H1 (cell line): ENCODE measurements around the gene MYRF. TPM values are rescaled to one million over a fixed set of nuclear protein-coding genes. Genes with fewer than 3 reads are reported as not detected.
A peak's percentile ranks its signal among the peaks of the same experiment; 100 is the strongest.

Experiments used
- CTCF ChIA-PET: fragments of 300-600 bp; sonication (Branson Sonifier 250); formaldehyde crosslinking; loops from one replicate; lab custom pipeline; 2021; ENCODE audit not compliant: partially characterized antibody; lab: Charles Lee
- POLR2A ChIA-PET: fragments of 300-600 bp; sonication (Branson Sonifier 250); formaldehyde crosslinking; loops from one replicate; lab custom pipeline; 2021; ENCODE audit warnings: inconsistent platforms; ENCODE audit not compliant: partially characterized antibody; lab: Charles Lee
- DNase-seq, 2 experiments: peaks; one replicate each; pipeline versions ENCODE4 v3.0.0 to v3.0.0-alpha.2; 2010 to 2022; ENCODE audit warnings: low spot score in 2 of 2, low read depth in 1 of 2, mixed read lengths in 1 of 2
- FAIRE-seq: peaks from 2 replicates; lab custom pipeline; 2011; peaks lifted over from hg19 to GRCh38; lab: Jason Lieb, UNC
- H2AFZ ChIP-seq: 2 replicates; pipeline ENCODE4 v1.8.1; 2012; ENCODE audit warnings: low read length, inconsistent platforms
- H2AK5ac ChIP-seq: 2 replicates; pipeline ENCODE4 v1.6.1; 2013; ENCODE audit warnings: low read depth, low read length
- H2BK120ac ChIP-seq: replicated peaks from 2 replicates; pipeline ENCODE3; 2013; ENCODE audit warnings: low read depth, low read length, inconsistent platforms
- H2BK12ac ChIP-seq: 2 replicates; pipeline ENCODE4 v1.6.1; 2013; ENCODE audit warnings: low read depth, low read length
- H2BK15ac ChIP-seq: 2 replicates; pipeline ENCODE4 v1.6.1; 2013; ENCODE audit warnings: low read length
- H2BK20ac ChIP-seq: 2 replicates; pipeline ENCODE4 v1.6.1; 2013; ENCODE audit warnings: low read length
- H2BK5ac ChIP-seq: 2 replicates; pipeline ENCODE4 v1.6.1; 2013; ENCODE audit warnings: low read depth, low read length
- H3K14ac ChIP-seq: 2 replicates; pipeline ENCODE4 v1.6.1; 2013; ENCODE audit warnings: inconsistent platforms; ENCODE audit not compliant: insufficient read length
- H3K18ac ChIP-seq: 2 replicates; pipeline ENCODE4 v1.6.1; 2013; ENCODE audit warnings: low read length; ENCODE audit errors: extremely low read depth
- H3K23ac ChIP-seq: 2 replicates; pipeline ENCODE4 v1.6.1; 2013; ENCODE audit warnings: inconsistent platforms; ENCODE audit not compliant: insufficient read length
- H3K23me2 ChIP-seq: 2 replicates; pipeline ENCODE4 v1.6.1; 2013; ENCODE audit warnings: low read depth, low read length
- H3K27ac ChIP-seq: 2 replicates; pipeline ENCODE4 v1.6.1; 2011; ENCODE audit warnings: low read depth, low read length, inconsistent platforms
- H3K27me3 ChIP-seq, 4 experiments: replicated peaks in 1 of 4; 1 replicate in 1 of 4; 2 replicates in 3 of 4; pipeline versions ENCODE4 v1.6.1 to v1.8.1; 2011 to 2013; ENCODE audit warnings: low read length in 3 of 4, mild to moderate bottlenecking in 3 of 4, inconsistent platforms in 2 of 4, mixed read lengths in 2 of 4, moderate library complexity in 1 of 4; ENCODE audit not compliant: control insufficient read depth in 3 of 4, insufficient read depth in 3 of 4; ENCODE audit errors: extremely low read depth in 1 of 4
- H3K36me3 ChIP-seq, 4 experiments: 2 replicates each; pipeline versions ENCODE4 v1.6.1 to v1.8.1; 2011 to 2013; ENCODE audit warnings: mild to moderate bottlenecking in 4 of 4, low read length in 3 of 4, moderate library complexity in 2 of 4, control low read depth in 1 of 4, inconsistent platforms in 1 of 4; ENCODE audit not compliant: insufficient read depth in 4 of 4, control insufficient read depth in 2 of 4
- H3K4ac ChIP-seq: replicated peaks from 2 replicates; pipeline ENCODE3; 2013; ENCODE audit warnings: low read length, low read depth, mixed read lengths, inconsistent platforms; ENCODE audit not compliant: insufficient read length
- H3K4me1 ChIP-seq, 4 experiments: replicated peaks in 1 of 4; 1 replicate in 1 of 4; 2 replicates in 3 of 4; pipeline versions ENCODE4 v1.6.1 to v1.8.1; 2011 to 2013; ENCODE audit warnings: low read length in 3 of 4, inconsistent platforms in 2 of 4, mixed read lengths in 1 of 4; ENCODE audit not compliant: insufficient read depth in 4 of 4, control insufficient read depth in 3 of 4
- H3K4me2 ChIP-seq, 2 experiments: 2 replicates each; pipeline versions ENCODE4 v1.6.1 to v1.8.1; 2011 to 2013; ENCODE audit warnings: low read depth in 2 of 2, low read length in 2 of 2, control low read depth in 1 of 2, inconsistent platforms in 1 of 2, mild to moderate bottlenecking in 1 of 2; ENCODE audit not compliant: insufficient read depth in 1 of 2
- H3K4me3 ChIP-seq, 4 experiments: fragments of 200-600, 300-600 bp in 1 of 4; sonication (generic), shearing (Covaris generic), sonication (Bioruptor Twin) in 1 of 4; 2 replicates each; pipeline versions ENCODE4 v1.5.1 to v1.8.1; 2011 to 2016; ENCODE audit warnings: low read length in 4 of 4, low read depth in 3 of 4, control low read depth in 2 of 4, inconsistent platforms in 2 of 4, mild to moderate bottlenecking in 2 of 4, mixed read lengths in 1 of 4, moderate library complexity in 1 of 4; ENCODE audit not compliant: insufficient read depth in 2 of 4; ENCODE audit errors: extremely low read depth in 1 of 4
- H3K56ac ChIP-seq: replicated peaks from 2 replicates; pipeline ENCODE3; 2013; ENCODE audit warnings: low read depth, mild to moderate bottlenecking, mixed read lengths, low read length, inconsistent platforms; ENCODE audit not compliant: insufficient read length
- H3K79me1 ChIP-seq: 2 replicates; pipeline ENCODE4 v1.6.1; 2013; ENCODE audit warnings: low read depth, low read length, control low read depth
- H3K79me2 ChIP-seq, 2 experiments: 2 replicates each; pipeline versions ENCODE4 v1.6.1 to v1.8.1; 2012 to 2013; ENCODE audit warnings: low read length in 2 of 2, mild to moderate bottlenecking in 2 of 2, inconsistent platforms in 1 of 2; ENCODE audit not compliant: insufficient read depth in 2 of 2, control insufficient read depth in 1 of 2
- H3K9ac ChIP-seq, 4 experiments: replicated peaks in 1 of 4; 1 replicate in 1 of 4; 2 replicates in 3 of 4; pipeline versions ENCODE4 v1.6.1 to v1.8.1; 2011 to 2013; ENCODE audit warnings: low read depth in 3 of 4, low read length in 3 of 4, control low read depth in 2 of 4, mild to moderate bottlenecking in 2 of 4, moderate library complexity in 2 of 4, inconsistent platforms in 1 of 4; ENCODE audit errors: extremely low read depth in 1 of 4
- H3K9me3 ChIP-seq, 2 experiments: 2 replicates each; pipeline versions ENCODE4 v1.6.1 to v1.8.1; 2012 to 2013; ENCODE audit warnings: mild to moderate bottlenecking in 2 of 2, moderate library complexity in 2 of 2, control low read depth in 1 of 2, inconsistent platforms in 1 of 2, low read depth in 1 of 2, low read length in 1 of 2, mixed read lengths in 1 of 2; ENCODE audit not compliant: insufficient read depth in 2 of 2
- H4K20me1 ChIP-seq, 2 experiments: replicated peaks in 1 of 2; 2 replicates each; pipeline versions ENCODE3 to v1.8.1; 2011 to 2013; ENCODE audit warnings: inconsistent platforms in 2 of 2, low read length in 2 of 2, mild to moderate bottlenecking in 1 of 2; ENCODE audit not compliant: insufficient read depth in 2 of 2, control insufficient read depth in 1 of 2
- H4K5ac ChIP-seq: 2 replicates; pipeline ENCODE4 v1.6.1; 2013; ENCODE audit warnings: low read length, low read depth, mixed read lengths, inconsistent platforms; ENCODE audit not compliant: insufficient read length
- H4K8ac ChIP-seq: 2 replicates; pipeline ENCODE4 v1.8.0; 2013; ENCODE audit warnings: mild to moderate bottlenecking, moderate library complexity, low read length, inconsistent platforms; ENCODE audit not compliant: insufficient read depth; ENCODE audit errors: extremely low read depth
- H4K91ac ChIP-seq: replicated peaks from 2 replicates; pipeline ENCODE3; 2013; ENCODE audit warnings: low read length, mixed read lengths, inconsistent platforms; ENCODE audit not compliant: insufficient read length
- CTCF ChIP-seq, 3 experiments: IDR thresholded peaks; 1 replicate in 2 of 3; 2 replicates in 1 of 3; pipeline versions ENCODE4 v1.5.1 to v1.6.1; 2011; ENCODE audit warnings: low read length in 3 of 3, mild to moderate bottlenecking in 3 of 3, inconsistent platforms in 2 of 3, low read depth in 1 of 3, moderate library complexity in 1 of 3; ENCODE audit not compliant: insufficient read depth in 1 of 3; ENCODE audit errors: control extremely low read depth in 1 of 3
- RNF2 ChIP-seq: fragments of 200-900, 300-1000 bp; sonication (generic); IDR thresholded peaks from 2 replicates; pipeline ENCODE4 v1.7.1; 2016; ENCODE audit warnings: borderline replicate concordance, low read depth, mild to moderate bottlenecking, antibody characterized with exemption, low read length; ENCODE audit not compliant: poor library complexity, severe bottlenecking; ENCODE audit errors: missing control alignments
- WGBS, 2 experiments: shearing (Covaris generic) in 1 of 2; methylation state at CpG; one replicate each; pipeline versions ENCODE4 v1.1.6 to v1.1.7; 2013 to 2015; ENCODE audit warnings: low lambda C conversion rate in 2 of 2, mixed read lengths in 2 of 2, inconsistent platforms in 1 of 2, low coverage in 1 of 2, missing lambda C conversion rate in 1 of 2; ENCODE audit not compliant: insufficient replicate concordance in 2 of 2, insufficient coverage in 1 of 2, insufficient read length in 1 of 2; ENCODE audit errors: extremely low coverage in 1 of 2, missing lambda C conversion rate in 1 of 2; 5-methylcytosine and 5-hydroxymethylcytosine counted together
- polyA plus RNA-seq, 7 experiments: library from polyadenylated mRNA; depleted of rRNA in 3 of 7; stranded (reverse) in 5 of 7; unstranded in 2 of 7; fragments of >200 nt in 5 of 7; fragments of 200-250 nt in 2 of 7; gene quantifications; 1 replicate in 5 of 7; 2 replicates in 1 of 7; 4 replicates in 1 of 7; pipeline versions ENCODE4 v1.2.1 to v1.2.3, GENCODE V29; 2011 to 2013; ENCODE audit warnings: missing spikeins in 2 of 7, mixed read lengths in 2 of 7
- total RNA-seq: library from RNA; stranded (reverse); fragmentation: NEBNext Ultra II Directional; extraction: Animal tissue kit (Norgen Biotek cat#: 25700); gene quantifications from 2 replicates; pipeline ENCODE4 v1.2.1, GENCODE V29; 2021

The MYRF gene
- total and polyA plus RNA-seq, 2 of the 8 experiments (the other 6 are each of a cell fraction or from before 2014, with no cell fraction given) = 6.0 to 6.1 TPM

- Histone ChIP-seq H3K18ac (no peak overlapping the region), H4K8ac (no peak overlapping the region), H2BK5ac (no peak overlapping the region), H3K79me2 (no peaks in the 10 kb centered on the region), H2AK5ac (0 out of 2 replicates have a peak overlapping the region, but pooled peaks have one; percentile 75), H3K9me3 (no peaks in the 10 kb centered on the region), H3K23me2 (no peaks in the 10 kb centered on the region), H4K5ac (no peak overlapping the region), H3K9ac (no peak overlapping the region), H3K14ac (no peak overlapping the region), H3K4me3 (no peak overlapping the region), H3K4ac (no peak overlapping the region), H3K4me1 (peaks cover 0 to 26% (median 16%) of the 10 kb centered on the region in 4 experiments; a peak in 6 of 7 replicates), H2BK20ac (no peak overlapping the region; the same call in 1 of the 2 replicates), H4K91ac (no peak overlapping the region), H4K20me1 (no peaks in the 10 kb centered on the region), H2BK120ac (no peak overlapping the region), H2AFZ (no peak overlapping the region), H2BK15ac (no peak overlapping the region), H3K56ac (no peak overlapping the region), H3K4me2 (no peak overlapping the region), H3K23ac (no peak overlapping the region), H3K36me3 (no peaks in the 10 kb centered on the region), H3K79me1 (no peaks in the 10 kb centered on the region), H3K27ac (no peak overlapping the region), H2BK12ac (no peak overlapping the region), H3K27me3 (no peaks in the 10 kb centered on the region; a peak in 1 of 7 replicates)
- FAIRE-seq (no peak), DNase-seq (no peak)
- WGBS, 2 experiments = 91% methylated on average over 18 of the region's 18 CpGs; no CpG with 5 or more reads in 1 of the 2 experiments
- ChIA-PET POLR2A (interaction anchor here (0.8 to 4.0 kb wide), 2 partner anchors 15 to 192 kb away, joined by 3 to 16 read pairs; no protein-coding TSS in a partner anchor), CTCF (interaction anchor here (1.2 to 4.9 kb wide), 2 partner anchors 14 to 25 kb away, joined by 3 to 52 read pairs; no protein-coding TSS in a partner anchor)
- TF ChIP-seq CTCF (IDR thresholded peaks at IDR 0.05; ENCODE audit: control extremely low read depth in 1 of 3, insufficient read depth in 1 of 3, low read depth in 1 of 3, low read length in 3 of 3) (no peak), RNF2 (no peak)
Observed at GRCh38 chr11:61773809-61774208, 21.4 kb downstream of the MYRF start.
